H9 (cell line): Measurements from ENCODE around the gene SMLR1. TPM values are rescaled to one million over a fixed set of nuclear protein-coding genes. Genes with fewer than 3 reads are reported as not detected.

Experiments
- DNase-seq: peaks from one replicate; pipeline ENCODE4 v3.0.0-alpha.2; 2017
- H2AFZ ChIP-seq: one replicate; pipeline ENCODE4 v1.6.1; 2013; ENCODE audit warnings: mild to moderate bottlenecking, low read length, control low read depth, moderate library complexity
- H2AK5ac ChIP-seq: 2 replicates; pipeline ENCODE4 v1.6.1; 2013; ENCODE audit warnings: low read length, control low read depth, mixed read lengths; ENCODE audit not compliant: insufficient read length
- H2BK120ac ChIP-seq: one replicate; pipeline ENCODE4 v1.6.1; 2013; ENCODE audit warnings: low read depth, mild to moderate bottlenecking, low read length, control low read depth, inconsistent platforms; ENCODE audit not compliant: poor library complexity, severe bottlenecking
- H2BK12ac ChIP-seq: 2 replicates; pipeline ENCODE4 v1.6.1; 2013; ENCODE audit warnings: low read length, control low read depth, mixed read lengths, low read depth; ENCODE audit not compliant: insufficient read length
- H2BK15ac ChIP-seq: 2 replicates; pipeline ENCODE4 v1.6.1; 2013; ENCODE audit warnings: low read depth, low read length, control low read depth
- H2BK20ac ChIP-seq: one replicate; pipeline ENCODE4 v1.6.1; 2013; ENCODE audit warnings: low read depth, mild to moderate bottlenecking, low read length, control low read depth, inconsistent platforms; ENCODE audit not compliant: poor library complexity, severe bottlenecking
- H2BK5ac ChIP-seq: 2 replicates; pipeline ENCODE4 v1.6.1; 2013; ENCODE audit warnings: low read length, control low read depth, mixed read lengths; ENCODE audit not compliant: insufficient read length
- H3K14ac ChIP-seq: 2 replicates; pipeline ENCODE4 v1.6.1; 2013; ENCODE audit warnings: low read length, control low read depth; ENCODE audit not compliant: insufficient read depth
- H3K18ac ChIP-seq: 2 replicates; pipeline ENCODE4 v1.6.1; 2013; ENCODE audit warnings: low read depth, mild to moderate bottlenecking, mixed read lengths, low read length, control low read depth; ENCODE audit not compliant: insufficient read length
- H3K23ac ChIP-seq: 2 replicates; pipeline ENCODE4 v1.6.1; 2013; ENCODE audit warnings: low read length, control low read depth, mixed read lengths, low read depth; ENCODE audit not compliant: insufficient read length
- H3K23me2 ChIP-seq: 2 replicates; pipeline ENCODE4 v1.6.1; 2013; ENCODE audit warnings: low read depth, mild to moderate bottlenecking, mixed read lengths, low read length, control low read depth; ENCODE audit not compliant: insufficient read length, poor library complexity, severe bottlenecking
- H3K27ac ChIP-seq: 2 replicates; pipeline ENCODE4 v1.5.1; 2013; ENCODE audit warnings: low read length, control low read depth, mixed read lengths, low read depth; ENCODE audit not compliant: insufficient read length
- H3K27me3 ChIP-seq: 2 replicates; pipeline ENCODE4 v1.6.1; 2013; ENCODE audit warnings: low read length, control low read depth, inconsistent platforms; ENCODE audit not compliant: insufficient read depth
- H3K4ac ChIP-seq: 2 replicates; pipeline ENCODE4 v1.6.1; 2013; ENCODE audit warnings: low read depth, mild to moderate bottlenecking, control low read depth, inconsistent platforms, low read length, moderate library complexity
- H3K4me1 ChIP-seq: 2 replicates; pipeline ENCODE4 v1.6.1; 2013; ENCODE audit warnings: low read length, control low read depth, inconsistent platforms; ENCODE audit not compliant: insufficient read depth
- H3K4me2 ChIP-seq: 2 replicates; pipeline ENCODE4 v1.6.1; 2013; ENCODE audit warnings: low read length, control low read depth, mixed read lengths; ENCODE audit not compliant: insufficient read length, insufficient read depth
- H3K56ac ChIP-seq: 2 replicates; pipeline ENCODE4 v1.6.1; 2013; ENCODE audit warnings: low read depth, mild to moderate bottlenecking, mixed read lengths, low read length, control low read depth; ENCODE audit not compliant: insufficient read length
- H3K79me1 ChIP-seq: 2 replicates; pipeline ENCODE4 v1.6.1; 2013; ENCODE audit warnings: low read depth, mild to moderate bottlenecking, moderate library complexity, low read length, control low read depth, inconsistent platforms; ENCODE audit not compliant: insufficient read depth, poor library complexity, severe bottlenecking
- H3K79me2 ChIP-seq: 2 replicates; pipeline ENCODE4 v1.6.1; 2013; ENCODE audit warnings: low read length, control low read depth, inconsistent platforms; ENCODE audit not compliant: insufficient read depth
- H3K9ac ChIP-seq: 2 replicates; pipeline ENCODE4 v1.6.1; 2013; ENCODE audit warnings: low read length, control low read depth, mixed read lengths; ENCODE audit not compliant: insufficient read length; ENCODE audit errors: extremely low read depth
- H3K9me3 ChIP-seq: one replicate; pipeline ENCODE4 v1.6.1; 2013; ENCODE audit warnings: low read depth, low read length, inconsistent platforms; ENCODE audit not compliant: control insufficient read depth
- H3T11ph ChIP-seq: one replicate; pipeline ENCODE4 v1.6.1; 2013; ENCODE audit warnings: mild to moderate bottlenecking, low read length, control low read depth, inconsistent platforms
- H4K20me1 ChIP-seq: one replicate; pipeline ENCODE4 v1.6.1; 2013; ENCODE audit not compliant: control insufficient read depth, insufficient read length, insufficient read depth
- H4K5ac ChIP-seq: 2 replicates; pipeline ENCODE4 v1.6.1; 2013; ENCODE audit warnings: low read depth, mild to moderate bottlenecking, mixed read lengths, low read length, control low read depth; ENCODE audit not compliant: insufficient read length
- H4K8ac ChIP-seq: replicated peaks from 2 replicates; pipeline ENCODE4 v1.6.1; 2013; ENCODE audit warnings: low read length, control low read depth, mixed read lengths, low read depth; ENCODE audit not compliant: insufficient read length
- H4K91ac ChIP-seq: 2 replicates; pipeline ENCODE4 v1.6.1; 2013; ENCODE audit warnings: low read depth, mild to moderate bottlenecking, moderate library complexity, mixed read lengths, low read length, control low read depth; ENCODE audit not compliant: insufficient read length
- H3K27ac Mint-ChIP-seq, 3 experiments: 2 replicates in 2 of 3; 3 replicates in 1 of 3; pipeline ENCODE4 v1.8.0; 2020 to 2021; ENCODE audit warnings: mixed read lengths in 3 of 3, mild to moderate bottlenecking in 1 of 3, moderate library complexity in 1 of 3
- H3K27me3 Mint-ChIP-seq: 2 replicates; pipeline ENCODE4 v1.8.0; 2021; ENCODE audit warnings: low read depth, mild to moderate bottlenecking, moderate library complexity, mixed read lengths
- H3K36me3 Mint-ChIP-seq, 3 experiments: 2 replicates in 2 of 3; 3 replicates in 1 of 3; pipeline ENCODE4 v1.8.0; 2020 to 2021; ENCODE audit warnings: low read depth in 3 of 3, mixed read lengths in 3 of 3; ENCODE audit not compliant: insufficient read depth in 1 of 3
- H3K4me1 Mint-ChIP-seq, 2 experiments: 2 replicates each; pipeline ENCODE4 v1.8.0; 2020; ENCODE audit warnings: mixed read lengths in 2 of 2
- H3K4me3 Mint-ChIP-seq, 2 experiments: 2 replicates in 1 of 2; 3 replicates in 1 of 2; pipeline ENCODE4 v1.8.0; 2020 to 2021; ENCODE audit warnings: mild to moderate bottlenecking in 2 of 2, mixed read lengths in 2 of 2, moderate library complexity in 1 of 2
- H3K9me3 Mint-ChIP-seq, 2 experiments: 2 replicates in 1 of 2; 3 replicates in 1 of 2; pipeline ENCODE4 v1.8.0; 2020; ENCODE audit warnings: mild to moderate bottlenecking in 2 of 2, mixed read lengths in 2 of 2, moderate library complexity in 1 of 2
- CTCF ChIP-seq: fragments of 200-600 bp; sonication (generic); conservative IDR thresholded peaks from 3 replicates; pipeline ENCODE4 v1.8.0; 2021; ENCODE audit warnings: antibody characterized with exemption, mild to moderate bottlenecking
- WGBS: extraction: QIAGEN DNeasy Blood & Tissue Kit; methylation state at CpG from one replicate; pipeline ENCODE4 v1.1.7; 2013; ENCODE audit warnings: missing lambda C conversion rate, low lambda C conversion rate, mixed read lengths; ENCODE audit not compliant: insufficient read length; ENCODE audit errors: extremely low coverage; 5-methylcytosine and 5-hydroxymethylcytosine counted together
- total RNA-seq: library from RNA; stranded (reverse); gene quantifications from 2 replicates; pipeline ENCODE4 v1.2.1, GENCODE V29; 2021

The SMLR1 gene
- total RNA-seq, 1 experiment from 2014 or later = not detected

- H3K27ac ChIP-seq = no peak overlapping the region
- H3K79me2 ChIP-seq = no peaks in the 10 kb centered on the region
- no peak overlapping the region for H3K14ac ChIP-seq
- H3K56ac ChIP-seq = no peak overlapping the region
- H3K27me3 ChIP-seq = no peaks in the 10 kb centered on the region
- H4K5ac ChIP-seq = no peak overlapping the region
- WGBS = no CpG with 5 or more reads among the region's 7 CpGs
- H3K23me2 ChIP-seq = no peaks in the 10 kb centered on the region
- TF ChIP-seq CTCF = no peak
- no peak overlapping the region for H2BK12ac ChIP-seq
- H3K4ac ChIP-seq = no peak overlapping the region
- H3K9ac ChIP-seq = no peak overlapping the region
- H3K79me1 ChIP-seq = no peaks in the 10 kb centered on the region
- no peak overlapping the region for H3K4me3 Mint-ChIP-seq
- H3K4me1 ChIP-seq = peaks cover 10% of the 10 kb centered on the region; the same call in 1 of the 2 replicates
- H2AFZ ChIP-seq = no peak overlapping the region
- no peak for DNase-seq
- no peak overlapping the region for H2BK5ac ChIP-seq
- no peak overlapping the region for H2BK15ac ChIP-seq
- H3K9me3 Mint-ChIP-seq = peaks cover 0 to 4% of the 10 kb centered on the region in 2 experiments; a peak in 3 of 5 replicates
- no peaks in the 10 kb centered on the region for H3K27me3 Mint-ChIP-seq
- no peak overlapping the region for H4K91ac ChIP-seq
- H2AK5ac ChIP-seq = no peak overlapping the region
- H2BK20ac ChIP-seq = no peak overlapping the region
- H3K4me2 ChIP-seq = no peak overlapping the region
- H4K8ac ChIP-seq = no peak overlapping the region
- H3K18ac ChIP-seq = no peak overlapping the region
- H4K20me1 ChIP-seq = no peaks in the 10 kb centered on the region
- peaks cover 0 to 11% (median 8%) of the 10 kb centered on the region in 3 experiments; a peak in 4 of 7 replicates for H3K36me3 Mint-ChIP-seq
- peaks cover 15 to 25% of the 10 kb centered on the region in 2 experiments for H3K4me1 Mint-ChIP-seq
- H3K9me3 ChIP-seq = no peaks in the 10 kb centered on the region
- H3T11ph ChIP-seq = no peak overlapping the region
- no peak overlapping the region for H2BK120ac ChIP-seq
- H3K23ac ChIP-seq = no peak overlapping the region
- H3K27ac Mint-ChIP-seq = no peak overlapping the region
These were observed 25.8 kb downstream of the SMLR1 start for GRCh38 chr6:130852844-130853554.
